ENCODE data around the gene MFSD6. TPM values are rescaled to one million over a fixed set of nuclear protein-coding genes. Genes with fewer than 3 reads are reported as not detected.
"Not testable (repeated sequence)": the region's sequence is repeated elsewhere in the genome, so short reads cannot be mapped to it uniquely, and the experiment has no call there.

The MFSD6 gene
- total RNA-seq, 4 donors from 2014 or later = 132 to 189 (median 182) TPM

DNA sequence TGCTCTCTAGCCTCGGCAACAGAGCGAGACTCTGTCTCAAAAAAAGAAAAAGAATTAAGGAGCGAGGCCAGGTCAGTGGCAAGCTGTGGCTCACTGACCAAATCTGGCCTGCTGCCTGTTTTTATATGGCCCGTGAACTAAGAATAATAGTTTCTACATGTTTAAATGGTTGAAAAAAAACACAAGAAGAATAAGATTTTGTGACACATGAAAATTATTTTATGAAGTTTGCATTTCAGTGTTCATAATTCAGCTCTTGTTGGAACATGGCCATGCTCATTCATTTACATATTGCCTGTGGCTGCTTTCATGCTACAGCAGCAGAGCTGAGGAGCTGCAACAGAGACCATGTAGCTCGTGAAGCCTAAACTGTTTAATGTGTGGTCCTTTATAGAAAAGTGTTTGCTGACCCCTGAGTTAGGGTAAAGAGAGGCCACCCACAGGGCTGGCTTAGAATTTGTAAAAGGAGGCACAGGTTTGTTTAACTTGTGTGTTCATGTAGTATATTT, 59.5 kb downstream of the MFSD6 start:
- DNase-seq = peak; percentile 75 to 77
- Histone ChIP-seq H3K4me3 (replicated peaks in 1 of 3) (no peak overlapping the region), H3K9me3 (no peaks in the 10 kb centered on the region), H3K4me1 (peaks cover 25 to 51% of the 10 kb centered on the region in 2 donors), H3K36me3 (peaks cover 0 to 6% of the 10 kb centered on the region in 2 donors), H3K27me3 (no peaks in the 10 kb centered on the region), H3K27ac (peak overlapping the region; percentile 88 to 96 (median 93))
- 14 to 22% methylated on average over 5 of the region's 5 CpGs for WGBS, 2 donors
- intact Hi-C loops (cut with DNase I) = no loop called here
- TF ChIP-seq, protein P1, sequence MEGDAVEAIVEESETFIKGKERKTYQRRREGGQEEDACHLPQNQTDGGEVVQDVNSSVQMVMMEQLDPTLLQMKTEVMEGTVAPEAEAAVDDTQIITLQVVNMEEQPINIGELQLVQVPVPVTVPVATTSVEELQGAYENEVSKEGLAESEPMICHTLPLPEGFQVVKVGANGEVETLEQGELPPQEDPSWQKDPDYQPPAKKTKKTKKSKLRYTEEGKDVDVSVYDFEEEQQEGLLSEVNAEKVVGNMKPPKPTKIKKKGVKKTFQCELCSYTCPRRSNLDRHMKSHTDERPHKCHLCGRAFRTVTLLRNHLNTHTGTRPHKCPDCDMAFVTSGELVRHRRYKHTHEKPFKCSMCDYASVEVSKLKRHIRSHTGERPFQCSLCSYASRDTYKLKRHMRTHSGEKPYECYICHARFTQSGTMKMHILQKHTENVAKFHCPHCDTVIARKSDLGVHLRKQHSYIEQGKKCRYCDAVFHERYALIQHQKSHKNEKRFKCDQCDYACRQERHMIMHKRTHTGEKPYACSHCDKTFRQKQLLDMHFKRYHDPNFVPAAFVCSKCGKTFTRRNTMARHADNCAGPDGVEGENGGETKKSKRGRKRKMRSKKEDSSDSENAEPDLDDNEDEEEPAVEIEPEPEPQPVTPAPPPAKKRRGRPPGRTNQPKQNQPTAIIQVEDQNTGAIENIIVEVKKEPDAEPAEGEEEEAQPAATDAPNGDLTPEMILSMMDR (IDR thresholded peaks at IDR 0.05) = no peak
- peak in 1 of 2 donors; percentile 12 for TF ChIP-seq POLR2A (IDR thresholded peaks at IDR 0.05)

DNA sequence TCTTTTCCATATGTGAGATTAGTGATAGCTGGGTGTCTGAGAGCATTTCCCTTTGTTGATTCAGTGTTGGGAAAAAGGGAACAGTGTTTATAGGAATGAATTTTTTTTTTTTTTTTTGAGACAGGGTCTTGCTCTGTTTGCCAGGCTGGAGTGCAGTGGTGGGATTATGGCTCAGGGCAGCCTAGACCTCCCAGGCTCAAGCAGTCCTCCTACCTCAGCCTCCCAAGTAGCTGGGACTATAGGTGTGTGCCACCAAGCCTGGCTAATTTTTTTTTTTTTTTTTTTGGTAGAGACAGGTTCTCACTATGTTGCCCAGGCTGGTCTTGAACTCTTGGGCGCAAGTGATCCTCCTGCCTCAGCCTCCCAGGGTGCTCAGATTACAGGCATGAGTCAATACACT, 60.2 kb downstream of the MFSD6 start:
- H3K27me3 ChIP-seq; intact Hi-C loops (cut with DNase I); H3K4me3 ChIP-seq (replicated peaks in 1 of 3): not testable (repeated sequence)

DNA sequence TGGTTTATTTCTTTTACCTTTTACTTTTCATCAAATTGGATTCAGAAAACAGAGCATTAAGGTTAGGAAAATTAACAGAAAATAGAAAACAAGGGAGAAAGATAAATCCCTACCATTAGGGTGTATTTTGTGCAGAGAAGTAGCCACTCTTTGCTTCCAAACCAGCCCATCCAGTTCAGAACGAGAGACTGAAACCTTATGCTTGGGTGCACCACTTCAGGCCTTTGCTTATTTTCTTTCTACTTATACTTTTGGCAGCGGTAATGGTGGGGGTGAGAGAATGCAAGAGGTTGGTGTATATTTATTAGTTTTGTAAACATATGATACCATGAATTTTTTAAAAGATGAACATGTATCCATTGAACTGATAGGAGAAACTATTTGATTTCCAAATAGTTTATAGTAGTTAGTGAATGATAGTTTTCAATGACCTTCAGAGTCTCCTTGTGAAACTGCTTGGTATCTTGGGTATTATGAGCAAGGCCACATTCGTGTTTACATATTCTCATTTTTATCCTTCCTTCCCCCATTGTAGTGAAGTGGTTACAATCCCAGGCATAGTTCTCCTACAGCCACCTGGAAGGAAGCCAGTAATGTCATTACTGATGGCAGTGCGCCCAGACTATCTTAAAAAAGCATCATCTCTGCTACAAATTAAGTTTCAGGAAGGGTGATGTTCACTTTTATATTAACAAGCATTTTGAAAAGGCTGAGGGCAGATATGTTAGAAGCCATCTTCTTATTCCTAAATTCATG, 60.8 kb downstream of the MFSD6 start:
- Histone ChIP-seq H3K4me3 (replicated peaks in 1 of 3) (no peak overlapping the region), H3K9me3 (no peaks in the 10 kb centered on the region), H3K36me3 (peaks cover 0 to 6% of the 10 kb centered on the region in 2 donors), H3K27me3 (no peaks in the 10 kb centered on the region), H3K27ac (peak overlapping the region; percentile 88 to 96 (median 93)), H3K4me1 (peaks cover 25 to 41% of the 10 kb centered on the region in 2 donors)
- intact Hi-C loops (cut with DNase I) = no loop called here
- DNase-seq = peak; percentile 87
- 7 to 12% methylated on average over 4 of the region's 4 CpGs for WGBS, 2 donors
- TF ChIP-seq POLR2A (IDR thresholded peaks at IDR 0.05) = peak in 1 of 2 donors; percentile 9
- TF ChIP-seq, protein P1 (IDR thresholded peaks at IDR 0.05) = no peak

More for the DNA sequence above, 60.2 kb downstream of the MFSD6 start:
- DNase-seq, H3K9me3 ChIP-seq, H3K36me3 ChIP-seq: not testable (repeated sequence)
- 41 to 52% methylated on average over 1 of the region's 1 CpG for WGBS, 2 donors
- Histone ChIP-seq H3K27ac (peak overlapping the region; percentile 88 to 96 (median 93)), H3K4me1 (peaks cover 25 to 44% of the 10 kb centered on the region in 2 donors)

DNA sequence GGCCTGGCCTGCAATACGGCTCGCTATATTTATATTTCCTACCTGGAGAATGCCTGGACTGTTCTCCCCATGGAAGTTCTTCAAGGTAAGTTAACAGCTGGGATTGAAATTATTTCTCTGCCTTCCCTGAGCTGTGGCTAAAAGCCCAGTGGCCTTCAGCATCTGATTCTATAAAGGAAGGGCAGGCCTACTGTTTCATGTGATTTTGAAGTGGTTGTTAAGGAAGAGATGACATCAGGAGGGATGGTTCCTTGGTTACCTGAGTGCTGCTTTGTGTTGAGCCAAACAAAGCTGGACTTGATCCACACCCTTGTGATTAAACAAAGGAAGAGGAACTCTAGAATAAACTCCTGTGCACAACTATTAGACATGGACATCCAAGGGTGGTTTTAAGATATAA, 61.6 kb downstream of the MFSD6 start:
- TF ChIP-seq POLR2A (IDR thresholded peaks at IDR 0.05) = peak in 1 of 2 donors; percentile 69
- TF ChIP-seq, protein P1 (IDR thresholded peaks at IDR 0.05) = no peak
- H3K9me3 ChIP-seq = no peaks in the 10 kb centered on the region
- DNase-seq = peak; percentile 67 to 75
- no peaks in the 10 kb centered on the region for H3K27me3 ChIP-seq
- intact Hi-C loops (cut with DNase I) = no loop called here
- 13 to 23% methylated on average over 2 of the region's 2 CpGs for WGBS, 2 donors
- H3K27ac ChIP-seq = peak overlapping the region; percentile 88 to 96 (median 93)
- H3K4me3 ChIP-seq (replicated peaks in 1 of 3) = no peak overlapping the region
- peaks cover 0 to 6% of the 10 kb centered on the region in 2 donors for H3K36me3 ChIP-seq
- H3K4me1 ChIP-seq = peaks cover 25 to 41% of the 10 kb centered on the region in 2 donors

DNA sequence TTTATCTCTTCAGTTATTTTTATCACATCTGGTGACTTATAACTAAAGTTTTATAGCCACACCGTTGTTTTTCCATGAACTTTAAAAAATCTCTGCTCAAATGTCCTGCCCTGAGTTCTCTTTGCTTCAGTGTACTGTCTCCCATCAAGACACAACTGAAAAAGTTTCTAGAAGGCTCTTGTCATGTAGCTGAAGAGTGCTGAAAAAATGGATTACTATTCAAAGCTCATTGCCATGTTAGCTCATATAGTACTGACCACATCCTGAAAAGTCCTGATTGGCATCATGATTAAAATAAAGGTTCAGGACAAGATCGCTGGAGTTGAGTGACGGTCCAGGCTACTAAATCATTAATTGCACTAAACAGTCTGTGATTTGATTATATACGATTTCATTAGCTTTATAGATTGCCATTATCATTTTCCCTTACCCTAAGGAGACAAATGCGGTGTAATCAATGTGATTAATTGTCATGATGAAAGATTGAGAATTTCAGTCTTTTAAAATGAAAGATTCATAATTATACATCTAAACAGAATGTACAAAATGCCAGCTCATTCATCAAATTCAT, 62.2 kb downstream of the MFSD6 start:
- peaks cover 25 to 41% of the 10 kb centered on the region in 2 donors for H3K4me1 ChIP-seq
- H3K27me3 ChIP-seq = no peaks in the 10 kb centered on the region
- WGBS, 2 donors = 80% methylated on average over 5 of the region's 5 CpGs
- no peaks in the 10 kb centered on the region for H3K9me3 ChIP-seq
- H3K27ac ChIP-seq = peak overlapping the region; percentile 88 to 96 (median 93)
- intact Hi-C loops (cut with DNase I) = no loop called here
- no peak for TF ChIP-seq POLR2A (IDR thresholded peaks at IDR 0.05)
- TF ChIP-seq, protein P1 (IDR thresholded peaks at IDR 0.05) = no peak
- H3K4me3 ChIP-seq (replicated peaks in 1 of 3) = no peak overlapping the region
- peaks cover 0 to 6% of the 10 kb centered on the region in 2 donors for H3K36me3 ChIP-seq
- no peak for DNase-seq

Data from thyroid gland (tissue), 4 donors.